ENCODE measurements around the gene GPR37. TPM values are rescaled to one million over a fixed set of nuclear protein-coding genes. Genes with fewer than 3 reads are reported as not detected.
A peak's percentile ranks its signal among the peaks of the same experiment; 100 is the strongest.

GPR37 gene
- total and polyA plus RNA-seq, 2 donors (not counting 3 experiments of a cell fraction or from before 2014, with no cell fraction given), result 0.92 to 2.1 TPM

DNA sequence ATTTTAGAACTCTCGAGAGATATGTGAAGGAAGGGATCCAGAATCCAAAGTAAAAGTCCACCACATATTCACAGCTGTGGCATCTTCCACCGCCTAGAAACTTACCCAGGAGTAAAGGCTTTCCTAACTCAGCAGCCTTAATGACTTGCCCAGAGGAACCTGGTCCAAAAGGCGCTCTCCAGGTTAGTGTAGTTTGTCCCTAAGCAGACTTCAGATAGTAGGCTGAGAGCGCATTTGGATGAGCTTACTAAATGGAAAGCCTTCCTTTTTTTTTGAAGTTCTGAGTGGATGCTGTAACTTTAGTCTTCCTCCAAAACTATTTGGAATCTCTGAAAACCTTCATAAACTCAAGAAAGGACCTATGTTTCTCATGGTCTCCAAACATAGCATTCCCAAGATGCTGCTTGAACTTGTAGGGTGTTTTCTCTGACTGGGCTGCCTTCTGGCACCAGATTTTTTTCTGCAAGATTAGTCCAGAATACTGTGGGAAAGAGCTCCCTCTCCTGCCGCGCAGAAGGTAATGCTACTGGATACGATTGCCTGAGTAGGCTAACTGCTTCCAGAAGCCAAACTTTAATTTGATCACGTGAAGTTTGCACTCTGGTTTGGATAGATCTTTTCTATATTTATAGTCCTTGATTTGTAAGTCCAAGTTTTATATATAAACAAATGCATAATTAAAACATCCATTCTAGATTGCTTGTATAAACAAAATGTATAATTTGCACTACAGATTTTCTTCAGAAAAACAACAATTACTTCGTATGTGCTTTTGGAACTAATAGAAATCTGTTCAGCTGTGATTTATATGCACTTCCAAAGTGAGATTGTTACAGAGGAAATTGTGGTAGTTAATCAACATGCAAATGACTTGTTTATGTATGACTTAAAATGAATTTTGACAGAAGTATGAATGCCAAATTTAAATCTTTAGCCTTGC lies 19.6 kb upstream of the GPR37 start:
- DNase-seq (ENCODE audit: low read depth, low spot score) (peak; percentile 76), FAIRE-seq (peak; percentile 83)
- POLR2A ChIA-PET, result interaction anchor here (0.6 kb wide), 1 partner anchor 210 kb away, joined by 5 read pairs; no protein-coding TSS in a partner anchor
- Histone ChIP-seq H3K9me3 (replicated peaks; ENCODE audit: control insufficient read depth, insufficient read depth, low read length) (no peaks in the 10 kb centered on the region), H3K79me2 (ENCODE audit: control insufficient read depth, insufficient read depth, low read length) (no peaks in the 10 kb centered on the region), H2AFZ (ENCODE audit: low read depth, low read length) (no peak overlapping the region), H3K27ac (ENCODE audit: insufficient read depth, low read depth, low read length) (no peak overlapping the region), H3K9me1 (replicated peaks; ENCODE audit: control insufficient read depth, extremely low read depth, insufficient read depth, low read length) (no peaks in the 10 kb centered on the region), H3K36me3 (ENCODE audit: control insufficient read depth in 2 of 2, extremely low read depth in 1 of 2, insufficient read depth in 2 of 2, low read length in 2 of 2) (no peaks in the 10 kb centered on the region), H3K4me2 (ENCODE audit: insufficient read depth, low read length) (no peak overlapping the region), H3K4me3 (replicated peaks in 1 of 3; ENCODE audit: insufficient read depth in 1 of 3, low read depth in 1 of 3, low read length in 3 of 3) (no peak overlapping the region), H4K20me1 (replicated peaks; ENCODE audit: control insufficient read depth, extremely low read depth, insufficient read depth, low read length) (no peaks in the 10 kb centered on the region), H3K27me3 (ENCODE audit: control insufficient read depth in 2 of 2, insufficient read depth in 2 of 2, low read length in 2 of 2) (peaks cover 0 to 4% of the 10 kb centered on the region in 2 experiments), H3K9ac (replicated peaks; ENCODE audit: extremely low read depth, insufficient read depth, low read length) (no peak overlapping the region), H3K4me1 (ENCODE audit: control insufficient read depth, extremely low read depth, insufficient read depth, low read length) (peaks cover 14% of the 10 kb centered on the region)
- dilution Hi-C loops (cut with MboI; ENCODE audit: extremely low pct_ligation_motif_present, low sequenced_read_pairs) (no loop called here), intact Hi-C loops (cut with micrococcal nuclease) (loop anchor here (1.0 to 5.0 kb wide), 9 partner anchors 19 to 988 kb away; partner anchors contain the start of gene TMEM229A)
- TF ChIP-seq MYC (IDR thresholded peaks at IDR 0.05; ENCODE audit: low read depth, low read length) (no peak), POLR2AphosphoS5 (IDR thresholded peaks at IDR 0.05; ENCODE audit: insufficient read depth, low read depth, low read length) (no peak), GATA2 (IDR thresholded peaks at IDR 0.05; ENCODE audit: insufficient read depth, insufficient read length, low read depth, low read length) (no peak)
- TF ChIP-seq, protein P1, sequence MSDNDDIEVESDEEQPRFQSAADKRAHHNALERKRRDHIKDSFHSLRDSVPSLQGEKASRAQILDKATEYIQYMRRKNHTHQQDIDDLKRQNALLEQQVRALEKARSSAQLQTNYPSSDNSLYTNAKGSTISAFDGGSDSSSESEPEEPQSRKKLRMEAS (IDR thresholded peaks at IDR 0.05; ENCODE audit: insufficient read depth, insufficient read length), result no peak
- TF ChIP-seq, protein P2, sequence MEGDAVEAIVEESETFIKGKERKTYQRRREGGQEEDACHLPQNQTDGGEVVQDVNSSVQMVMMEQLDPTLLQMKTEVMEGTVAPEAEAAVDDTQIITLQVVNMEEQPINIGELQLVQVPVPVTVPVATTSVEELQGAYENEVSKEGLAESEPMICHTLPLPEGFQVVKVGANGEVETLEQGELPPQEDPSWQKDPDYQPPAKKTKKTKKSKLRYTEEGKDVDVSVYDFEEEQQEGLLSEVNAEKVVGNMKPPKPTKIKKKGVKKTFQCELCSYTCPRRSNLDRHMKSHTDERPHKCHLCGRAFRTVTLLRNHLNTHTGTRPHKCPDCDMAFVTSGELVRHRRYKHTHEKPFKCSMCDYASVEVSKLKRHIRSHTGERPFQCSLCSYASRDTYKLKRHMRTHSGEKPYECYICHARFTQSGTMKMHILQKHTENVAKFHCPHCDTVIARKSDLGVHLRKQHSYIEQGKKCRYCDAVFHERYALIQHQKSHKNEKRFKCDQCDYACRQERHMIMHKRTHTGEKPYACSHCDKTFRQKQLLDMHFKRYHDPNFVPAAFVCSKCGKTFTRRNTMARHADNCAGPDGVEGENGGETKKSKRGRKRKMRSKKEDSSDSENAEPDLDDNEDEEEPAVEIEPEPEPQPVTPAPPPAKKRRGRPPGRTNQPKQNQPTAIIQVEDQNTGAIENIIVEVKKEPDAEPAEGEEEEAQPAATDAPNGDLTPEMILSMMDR (IDR thresholded peaks at IDR 0.05; ENCODE audit: extremely low read depth in 1 of 2, insufficient read depth in 1 of 2, low read depth in 1 of 2, low read length in 2 of 2), result peak; percentile 77 to 84
- CTCF ChIA-PET, result interaction anchor here (0.6 to 7.9 kb wide), 46 partner anchors 9 to 1204 kb away, joined by 3 to 217 read pairs (median 3); partner anchors contain the start of gene GPR37
- no TSS peak for BruUV-seq (replicated peaks)

All from endothelial cell of umbilical vein (primary cell).